ENCODE data around the gene HTT.

The HTT gene

GRCh38 chr4:3255611-3256186 is 181.2 kb downstream of the HTT start:
- TF ChIP-seq FOXP2 (optimal IDR thresholded peaks at IDR 0.05; ENCODE audit: control extremely low read depth, extremely low read length, insufficient read depth) = no peak
- TF ChIP-seq POLR2AphosphoS5 (IDR thresholded peaks at IDR 0.05; ENCODE audit: borderline replicate concordance, low read depth, low read length) = no peak
- no peak for TF ChIP-seq EZH2 (IDR thresholded peaks at IDR 0.05)
- Histone ChIP-seq H3K27ac (no peak overlapping the region), H3K4me3 (no peak overlapping the region), H3K9ac (ENCODE audit: insufficient read length) (no peak overlapping the region), H3K36me3 (ENCODE audit: insufficient read depth, low read length) (no peaks in the 10 kb centered on the region), H3K9me3 (ENCODE audit: low read depth, low read length) (no peaks in the 10 kb centered on the region)
- DNase-seq (ENCODE audit: low read depth, low spot score) = no peak

GRCh38 chr4:3256230-3257102 is 182.0 kb downstream of the HTT start:
- H3K9ac ChIP-seq (ENCODE audit: insufficient read length) = no peak overlapping the region
- no peaks in the 10 kb centered on the region for H3K9me3 ChIP-seq (ENCODE audit: low read depth, low read length)
- no peak overlapping the region for H3K4me3 ChIP-seq
- no peak for DNase-seq (ENCODE audit: low read depth, low spot score)
- H3K27ac ChIP-seq = no peak overlapping the region
- TF ChIP-seq EZH2 (IDR thresholded peaks at IDR 0.05) (no peak), POLR2AphosphoS5 (IDR thresholded peaks at IDR 0.05; ENCODE audit: borderline replicate concordance, low read depth, low read length) (no peak), FOXP2 (optimal IDR thresholded peaks at IDR 0.05; ENCODE audit: control extremely low read depth, extremely low read length, insufficient read depth) (no peak)
- H3K36me3 ChIP-seq (ENCODE audit: insufficient read depth, low read length) = no peaks in the 10 kb centered on the region

DNA sequence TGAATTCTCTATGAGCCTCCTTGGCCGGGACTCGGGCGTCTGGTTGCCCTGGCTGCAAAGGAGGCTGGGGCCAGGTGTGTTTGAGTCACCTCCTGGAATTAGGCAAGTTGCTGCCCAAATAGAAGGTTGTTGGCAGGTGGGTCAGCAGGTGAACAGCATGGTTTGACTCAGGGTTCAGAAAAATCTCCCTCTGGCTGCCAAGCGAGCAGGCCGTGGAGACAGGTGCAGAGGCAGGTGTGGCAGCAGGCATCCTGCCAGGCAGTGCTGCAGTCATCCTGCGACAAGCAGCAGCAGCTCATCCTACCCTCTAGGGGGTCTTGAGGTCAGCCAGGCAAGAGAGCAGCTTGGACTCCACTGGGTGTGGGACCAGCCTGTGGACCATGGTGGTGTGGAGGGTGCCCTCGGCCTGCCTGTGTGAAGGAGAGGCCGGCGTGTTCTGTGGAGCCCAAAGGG is 182.6 kb downstream of the HTT start:
- H3K27ac ChIP-seq = no peak overlapping the region
- H3K9ac ChIP-seq (ENCODE audit: insufficient read length) = no peak overlapping the region
- no peak for TF ChIP-seq FOXP2 (optimal IDR thresholded peaks at IDR 0.05; ENCODE audit: control extremely low read depth, extremely low read length, insufficient read depth)
- no peak for TF ChIP-seq EZH2 (IDR thresholded peaks at IDR 0.05)
- no peak for TF ChIP-seq POLR2AphosphoS5 (IDR thresholded peaks at IDR 0.05; ENCODE audit: borderline replicate concordance, low read depth, low read length)
- no peaks in the 10 kb centered on the region for H3K9me3 ChIP-seq (ENCODE audit: low read depth, low read length)
- no peak overlapping the region for H3K4me3 ChIP-seq
- no peaks in the 10 kb centered on the region for H3K36me3 ChIP-seq (ENCODE audit: insufficient read depth, low read length)
- no peak for DNase-seq (ENCODE audit: low read depth, low spot score)

DNA sequence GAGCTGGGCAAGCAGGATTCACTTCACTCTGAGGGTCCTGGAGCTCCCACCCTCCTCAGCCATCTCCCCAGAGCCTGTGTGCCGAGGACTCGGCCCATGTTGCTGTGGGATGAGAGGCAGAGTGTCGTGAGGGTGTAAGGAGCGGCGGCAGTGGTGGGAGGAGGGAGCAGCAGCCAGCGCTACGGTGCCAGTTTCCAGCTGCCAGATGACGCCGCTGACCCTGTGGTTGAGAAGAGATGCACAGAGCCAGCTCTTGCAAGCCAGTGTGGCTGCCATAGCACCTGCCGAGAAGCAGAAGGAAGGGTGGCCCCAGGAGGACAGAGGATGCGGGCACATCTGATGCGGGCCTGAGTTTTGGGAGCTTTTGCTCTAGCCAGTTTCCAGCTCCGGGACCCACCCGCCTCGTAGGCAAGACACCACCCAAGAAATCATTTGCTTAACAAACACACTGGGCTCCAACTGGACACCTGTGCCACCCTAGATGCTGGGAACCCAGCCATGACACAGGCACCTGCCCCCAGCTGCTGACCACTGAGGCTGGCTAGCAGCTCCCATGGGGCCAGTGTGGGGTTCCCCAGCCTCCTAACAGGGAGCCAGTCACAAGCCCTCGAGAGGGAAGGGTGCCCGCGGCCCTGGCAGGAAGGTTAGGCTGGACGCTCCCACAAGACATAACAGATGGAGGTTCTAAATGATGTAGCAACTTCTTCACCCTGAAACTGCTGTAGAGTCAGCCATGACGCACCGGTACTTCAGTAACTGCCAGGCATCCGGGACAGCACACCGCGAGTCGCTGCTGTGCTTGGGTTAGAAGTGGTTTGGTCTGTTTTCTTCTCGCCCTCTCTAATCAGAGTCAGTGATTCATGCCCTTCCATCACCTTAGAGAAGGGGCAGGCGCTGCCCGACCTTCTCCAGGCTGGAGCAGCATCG is 183.3 kb downstream of the HTT start:
- H3K9me3 ChIP-seq (ENCODE audit: low read depth, low read length) = no peaks in the 10 kb centered on the region
- no peak for DNase-seq (ENCODE audit: low read depth, low spot score)
- H3K4me3 ChIP-seq = no peak overlapping the region
- H3K36me3 ChIP-seq (ENCODE audit: insufficient read depth, low read length) = no peaks in the 10 kb centered on the region
- H3K9ac ChIP-seq (ENCODE audit: insufficient read length) = no peak overlapping the region
- TF ChIP-seq FOXP2 (optimal IDR thresholded peaks at IDR 0.05; ENCODE audit: control extremely low read depth, extremely low read length, insufficient read depth) = no peak
- no peak for TF ChIP-seq EZH2 (IDR thresholded peaks at IDR 0.05)
- no peak for TF ChIP-seq POLR2AphosphoS5 (IDR thresholded peaks at IDR 0.05; ENCODE audit: borderline replicate concordance, low read depth, low read length)
- no peak overlapping the region for H3K27ac ChIP-seq

GRCh38 chr4:3261411-3262207 is 187.1 kb downstream of the HTT start:
- TF ChIP-seq POLR2AphosphoS5 (IDR thresholded peaks at IDR 0.05; ENCODE audit: borderline replicate concordance, low read depth, low read length) (no peak), EZH2 (IDR thresholded peaks at IDR 0.05) (no peak), FOXP2 (optimal IDR thresholded peaks at IDR 0.05; ENCODE audit: control extremely low read depth, extremely low read length, insufficient read depth) (no peak)
- Histone ChIP-seq H3K4me3 (no peak overlapping the region), H3K9me3 (ENCODE audit: low read depth, low read length) (no peaks in the 10 kb centered on the region), H3K9ac (ENCODE audit: insufficient read length) (no peak overlapping the region), H3K27ac (no peak overlapping the region), H3K36me3 (ENCODE audit: insufficient read depth, low read length) (no peaks in the 10 kb centered on the region)
- DNase-seq (ENCODE audit: low read depth, low spot score) = no peak

GRCh38 chr4:3262208-3263052 is 187.9 kb downstream of the HTT start:
- TF ChIP-seq EZH2 (IDR thresholded peaks at IDR 0.05) (no peak), POLR2AphosphoS5 (IDR thresholded peaks at IDR 0.05; ENCODE audit: borderline replicate concordance, low read depth, low read length) (no peak), FOXP2 (optimal IDR thresholded peaks at IDR 0.05; ENCODE audit: control extremely low read depth, extremely low read length, insufficient read depth) (no peak)
- Histone ChIP-seq H3K36me3 (ENCODE audit: insufficient read depth, low read length) (no peaks in the 10 kb centered on the region), H3K9ac (ENCODE audit: insufficient read length) (no peak overlapping the region), H3K9me3 (ENCODE audit: low read depth, low read length) (no peaks in the 10 kb centered on the region), H3K27ac (no peak overlapping the region), H3K4me3 (no peak overlapping the region)
- no peak for DNase-seq (ENCODE audit: low read depth, low spot score)
